Stimulated activated CD4-positive, alpha-beta T cell treated with anti-CD3 and anti-CD28 coated beads, Interleukin-15, amount 100 ng/mL, for 48 hours (primary cell): ENCODE measurements around the gene ELN.

ENCODE experiments used
- DNase-seq, 2 donors: peaks; one replicate each; pipeline ENCODE4 v3.0.0-alpha.2; 2020; ENCODE audit warnings: low read depth in 2 of 2

The ELN gene

GRCh38 chr7:74092321-74092963 lies 64.5 kb downstream of the ELN start:
- DNase-seq: no peak

- no peak for DNase-seq
Measured at GRCh38 chr7:74092964-74093471, 65.0 kb downstream of the ELN start.

GRCh38 chr7:74093671-74094223 lies 65.8 kb downstream of the ELN start:
- no peak for DNase-seq

- DNase-seq: peak; percentile 70 to 78
Measured at GRCh38 chr7:74094224-74095101, 66.5 kb downstream of the ELN start.

- DNase-seq: no peak
Measured at GRCh38 chr7:74095135-74095534, 67.2 kb downstream of the ELN start.

GRCh38 chr7:74097937-74098614 lies 70.1 kb downstream of the ELN start:
- DNase-seq: no peak

- no peak for DNase-seq
Measured at GRCh38 chr7:74099031-74099430, 71.1 kb downstream of the ELN start.

GRCh38 chr7:74101061-74101681 lies 73.2 kb downstream of the ELN start:
- no peak for DNase-seq

GRCh38 chr7:74103219-74103772 lies 75.3 kb downstream of the ELN start:
- DNase-seq: no peak

- DNase-seq: no peak
Measured at GRCh38 chr7:74104702-74105101, 76.7 kb downstream of the ELN start.

GRCh38 chr7:74105992-74106391 lies 78.0 kb downstream of the ELN start:
- DNase-seq: no peak

GRCh38 chr7:74106846-74107245 lies 78.9 kb downstream of the ELN start:
- DNase-seq: no peak

GRCh38 chr7:74115326-74115725 lies 87.4 kb downstream of the ELN start:
- DNase-seq: no peak

GRCh38 chr7:74116356-74116755 lies 88.4 kb downstream of the ELN start:
- no peak for DNase-seq
